DOHH2 (cell line): ENCODE data around the gene MACF1.
"Not testable (repeated sequence)": the region's sequence is repeated elsewhere in the genome, so short reads cannot be mapped to it uniquely, and the experiment has no call there.

Source experiments
- H3F3A ChIP-seq: fragments of 200-600 bp; sonication (generic), shearing (Covaris generic); 2 replicates; pipeline ENCODE4 v1.6.0; 2016; ENCODE audit warnings: antibody characterized with exemption, mild to moderate bottlenecking; ENCODE audit not compliant: control insufficient read depth, insufficient read depth
- H3K27ac ChIP-seq: fragments of 200-600 bp; sonication (generic); 2 replicates; pipeline ENCODE4 v1.5.1; 2014; ENCODE audit warnings: low read depth, mild to moderate bottlenecking, low read length, moderate library complexity
- H3K27me3 ChIP-seq: fragments of 200-600 bp; sonication (generic); 2 replicates; pipeline ENCODE4 v1.6.1; 2014; ENCODE audit warnings: mild to moderate bottlenecking, low read length, mixed read lengths; ENCODE audit not compliant: control insufficient read depth
- H3K36me3 ChIP-seq: fragments of 200-600 bp; sonication (generic); 2 replicates; pipeline ENCODE4 v1.6.1; 2014; ENCODE audit warnings: mild to moderate bottlenecking, low read length, moderate library complexity, mixed read lengths; ENCODE audit not compliant: control insufficient read depth
- H3K4me1 ChIP-seq: fragments of 200-600 bp; sonication (generic); 2 replicates; pipeline ENCODE4 v1.6.1; 2014; ENCODE audit warnings: mild to moderate bottlenecking, low read length, mixed read lengths; ENCODE audit not compliant: control insufficient read depth
- H3K4me2 ChIP-seq: fragments of 200-600 bp; sonication (generic); 2 replicates; pipeline ENCODE4 v1.6.0; 2014; ENCODE audit warnings: mild to moderate bottlenecking, low read length, moderate library complexity
- H3K4me3 ChIP-seq: fragments of 200-600 bp; sonication (generic); 2 replicates; pipeline ENCODE4 v1.5.1; 2014; ENCODE audit warnings: mild to moderate bottlenecking, low read length, mixed read lengths
- H3K79me2 ChIP-seq: fragments of 200-600 bp; sonication (generic); 2 replicates; pipeline ENCODE4 v1.6.1; 2014; ENCODE audit warnings: mild to moderate bottlenecking, low read length, mixed read lengths; ENCODE audit not compliant: control insufficient read depth
- H3K9me2 ChIP-seq: fragments of 200-600 bp; sonication (generic); replicated peaks from 2 replicates; pipeline ENCODE4 v1.6.1; 2014; ENCODE audit warnings: mild to moderate bottlenecking, low read length, mixed read lengths; ENCODE audit not compliant: control insufficient read depth
- H3K9me3 ChIP-seq: fragments of 200-600 bp; sonication (generic); 2 replicates; pipeline ENCODE4 v1.6.1; 2014; ENCODE audit warnings: antibody characterized with exemption, low read length, mixed read lengths; ENCODE audit not compliant: control insufficient read depth, insufficient read depth
- H4K20me1 ChIP-seq: fragments of 200-600 bp; sonication (generic); 2 replicates; pipeline ENCODE4 v1.6.0; 2014; ENCODE audit warnings: low read depth, mild to moderate bottlenecking, antibody characterized with exemption, low read length, moderate library complexity; ENCODE audit not compliant: control insufficient read depth, insufficient read depth
- EZH2phosphoT487 ChIP-seq: fragments of 200-600 bp; sonication (generic); IDR thresholded peaks from 2 replicates; pipeline ENCODE4 v1.6.1; 2017; ENCODE audit warnings: borderline replicate concordance, mild to moderate bottlenecking, antibody characterized with exemption, low read length, moderate library complexity, mixed read lengths
- TF ChIP-seq, protein P1 (sequence below): fragments of 200-600 bp; sonication (generic); IDR thresholded peaks from one replicate; pipeline ENCODE4 v1.5.1; 2014; ENCODE audit warnings: antibody characterized with exemption, mild to moderate bottlenecking, low read depth, low read length; ENCODE audit not compliant: poor library complexity, severe bottlenecking

The MACF1 gene

DNA sequence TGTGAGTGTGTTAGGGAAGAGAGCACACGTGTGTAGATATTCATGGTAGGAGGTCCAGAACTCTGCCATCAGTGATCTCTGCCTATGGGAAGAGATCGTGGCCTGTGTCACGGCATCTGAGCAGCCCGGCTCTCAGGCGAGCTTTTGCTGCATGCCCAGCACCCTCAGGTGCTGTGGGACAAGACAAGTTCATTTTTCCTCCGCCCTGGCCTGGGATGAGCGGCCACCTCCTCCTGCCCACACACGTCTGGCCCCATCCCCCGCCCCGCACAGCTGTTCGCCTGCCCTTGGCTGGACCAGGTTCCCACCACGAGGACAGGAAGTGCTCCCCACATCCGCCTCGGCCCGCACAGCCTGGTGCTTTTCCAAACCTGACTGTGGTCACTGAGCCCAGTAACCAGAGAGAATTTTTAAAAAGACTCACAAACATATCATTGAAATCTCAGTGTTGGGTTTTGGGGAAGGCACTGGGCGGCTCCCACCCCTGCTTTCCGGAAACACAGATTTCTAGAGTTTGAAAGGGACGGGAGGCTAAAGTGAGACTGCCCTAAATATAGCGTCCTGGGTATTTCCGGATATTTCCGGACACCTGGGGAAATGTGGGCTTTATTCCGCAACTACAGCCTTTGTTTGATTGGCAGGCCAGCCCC lies 305.0 kb downstream of the MACF1 start:
- no peaks in the 10 kb centered on the region for H3F3A ChIP-seq
- no peaks in the 10 kb centered on the region for H3K9me3 ChIP-seq
- TF ChIP-seq, protein P1, sequence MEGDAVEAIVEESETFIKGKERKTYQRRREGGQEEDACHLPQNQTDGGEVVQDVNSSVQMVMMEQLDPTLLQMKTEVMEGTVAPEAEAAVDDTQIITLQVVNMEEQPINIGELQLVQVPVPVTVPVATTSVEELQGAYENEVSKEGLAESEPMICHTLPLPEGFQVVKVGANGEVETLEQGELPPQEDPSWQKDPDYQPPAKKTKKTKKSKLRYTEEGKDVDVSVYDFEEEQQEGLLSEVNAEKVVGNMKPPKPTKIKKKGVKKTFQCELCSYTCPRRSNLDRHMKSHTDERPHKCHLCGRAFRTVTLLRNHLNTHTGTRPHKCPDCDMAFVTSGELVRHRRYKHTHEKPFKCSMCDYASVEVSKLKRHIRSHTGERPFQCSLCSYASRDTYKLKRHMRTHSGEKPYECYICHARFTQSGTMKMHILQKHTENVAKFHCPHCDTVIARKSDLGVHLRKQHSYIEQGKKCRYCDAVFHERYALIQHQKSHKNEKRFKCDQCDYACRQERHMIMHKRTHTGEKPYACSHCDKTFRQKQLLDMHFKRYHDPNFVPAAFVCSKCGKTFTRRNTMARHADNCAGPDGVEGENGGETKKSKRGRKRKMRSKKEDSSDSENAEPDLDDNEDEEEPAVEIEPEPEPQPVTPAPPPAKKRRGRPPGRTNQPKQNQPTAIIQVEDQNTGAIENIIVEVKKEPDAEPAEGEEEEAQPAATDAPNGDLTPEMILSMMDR = no peak
- TF ChIP-seq EZH2phosphoT487 = no peak
- H3K4me1 ChIP-seq = peaks cover 11% of the 10 kb centered on the region
- H3K4me2 ChIP-seq = peak overlapping the region; percentile 60
- 0 out of 2 replicates have a peak, but pooled peaks cover 3% of the 10 kb centered on the region for H4K20me1 ChIP-seq
- H3K27me3 ChIP-seq = peaks cover 20% of the 10 kb centered on the region
- peak overlapping the region; percentile 38 for H3K4me3 ChIP-seq
- H3K9me2 ChIP-seq = no peaks in the 10 kb centered on the region
- no peaks in the 10 kb centered on the region for H3K79me2 ChIP-seq
- no peak overlapping the region for H3K27ac ChIP-seq
- H3K36me3 ChIP-seq = no peaks in the 10 kb centered on the region

DNA sequence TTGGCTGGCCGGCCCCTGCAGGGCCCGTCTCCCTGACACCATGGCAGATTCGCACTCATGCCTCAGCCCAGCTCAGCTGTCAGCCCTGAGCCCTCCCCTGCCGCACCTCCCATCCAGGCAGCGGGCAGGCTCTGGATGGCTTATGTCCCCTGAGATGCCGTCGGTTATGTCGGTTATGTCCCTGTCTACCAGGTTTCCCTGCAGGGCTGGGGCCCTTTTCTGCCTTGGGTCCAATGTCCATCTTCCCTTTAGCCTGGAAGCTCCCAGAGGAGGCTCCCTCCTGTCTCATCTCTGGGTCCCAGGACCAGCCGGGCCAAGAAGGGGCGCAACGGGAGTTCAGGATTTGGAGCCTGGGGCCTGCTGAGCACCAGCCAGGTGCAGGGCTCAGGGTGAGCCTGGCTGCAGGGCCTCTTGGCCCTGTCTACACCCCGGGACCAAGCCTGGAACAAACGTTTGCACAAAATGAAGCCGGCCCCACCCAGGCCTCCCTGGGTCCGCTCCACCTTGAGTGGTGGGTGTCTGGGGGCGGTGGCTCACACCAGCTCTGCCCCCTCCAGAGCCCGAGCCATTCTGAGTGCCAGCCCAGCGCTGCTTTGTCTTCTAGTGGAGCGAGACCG lies 306.2 kb downstream of the MACF1 start:
- not testable (repeated sequence) for H4K20me1 ChIP-seq, H3K4me3 ChIP-seq, H3K9me3 ChIP-seq, H3K27ac ChIP-seq, H3K79me2 ChIP-seq, H3F3A ChIP-seq, H3K4me2 ChIP-seq, H3K9me2 ChIP-seq, H3K36me3 ChIP-seq
- Histone ChIP-seq H3K27me3 (peaks cover 20% of the 10 kb centered on the region), H3K4me1 (peaks cover 11% of the 10 kb centered on the region)

DNA sequence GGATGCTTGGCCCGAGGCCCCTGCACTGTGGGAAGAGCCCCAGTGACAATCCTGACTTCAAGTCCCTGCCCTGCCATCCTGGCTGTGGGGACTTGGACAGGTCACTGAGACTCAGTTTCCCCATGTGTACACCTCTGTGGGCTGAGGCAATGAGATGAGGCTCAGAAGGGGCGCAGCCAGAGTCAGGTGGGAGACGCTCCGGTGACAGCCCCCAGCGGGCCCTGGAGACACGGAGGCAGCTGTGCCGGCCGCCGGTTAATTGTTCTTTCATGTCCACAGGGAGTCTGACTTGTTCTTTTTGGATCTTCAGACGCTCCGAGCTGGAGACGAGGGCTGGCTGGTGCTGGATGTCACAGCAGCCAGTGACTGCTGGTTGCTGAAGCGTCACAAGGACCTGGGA lies 307.0 kb downstream of the MACF1 start:
- not testable (repeated sequence) for H3F3A ChIP-seq, H3K36me3 ChIP-seq, H3K79me2 ChIP-seq, H3K4me3 ChIP-seq, H4K20me1 ChIP-seq, H3K4me2 ChIP-seq, H3K9me3 ChIP-seq, H3K9me2 ChIP-seq, H3K27ac ChIP-seq
- Histone ChIP-seq H3K4me1 (peaks cover 11% of the 10 kb centered on the region), H3K27me3 (peaks cover 20% of the 10 kb centered on the region)

DNA sequence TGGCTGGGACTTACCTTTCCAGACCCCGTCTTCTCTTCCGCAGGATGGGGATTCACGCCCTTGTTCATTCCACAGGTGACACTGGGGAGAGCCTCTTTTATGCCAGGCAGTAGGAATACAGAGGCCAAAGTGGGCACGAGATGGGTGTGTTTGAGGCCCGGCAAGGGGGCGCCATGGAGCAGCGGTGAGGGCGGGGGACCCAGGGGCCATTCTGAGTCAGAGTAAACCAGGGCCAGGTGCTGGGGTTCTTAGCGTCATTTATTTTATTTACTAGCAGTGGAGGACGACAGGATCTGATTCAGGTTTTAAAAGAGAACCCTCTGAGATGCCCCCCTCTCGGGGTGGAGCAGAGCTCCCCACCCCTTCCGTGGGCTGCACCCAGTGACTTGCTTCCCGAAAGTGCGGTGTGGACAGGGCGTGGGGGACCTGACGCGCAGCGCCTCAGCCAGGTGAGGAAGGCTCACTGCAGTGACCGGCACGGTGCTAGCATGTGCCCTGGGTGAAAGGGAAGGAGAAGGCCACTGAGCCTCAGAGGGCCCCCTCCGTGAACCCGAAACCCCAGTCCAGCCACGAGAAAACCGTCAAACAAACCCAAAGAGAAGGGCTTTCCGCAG lies 307.8 kb downstream of the MACF1 start:
- H3K4me2 ChIP-seq, H4K20me1 ChIP-seq, H3K9me2 ChIP-seq, H3K27ac ChIP-seq, H3K9me3 ChIP-seq, H3K36me3 ChIP-seq, H3F3A ChIP-seq, H3K4me3 ChIP-seq, H3K79me2 ChIP-seq: not testable (repeated sequence)
- Histone ChIP-seq H3K4me1 (peaks cover 11% of the 10 kb centered on the region), H3K27me3 (peaks cover 16% of the 10 kb centered on the region)

DNA sequence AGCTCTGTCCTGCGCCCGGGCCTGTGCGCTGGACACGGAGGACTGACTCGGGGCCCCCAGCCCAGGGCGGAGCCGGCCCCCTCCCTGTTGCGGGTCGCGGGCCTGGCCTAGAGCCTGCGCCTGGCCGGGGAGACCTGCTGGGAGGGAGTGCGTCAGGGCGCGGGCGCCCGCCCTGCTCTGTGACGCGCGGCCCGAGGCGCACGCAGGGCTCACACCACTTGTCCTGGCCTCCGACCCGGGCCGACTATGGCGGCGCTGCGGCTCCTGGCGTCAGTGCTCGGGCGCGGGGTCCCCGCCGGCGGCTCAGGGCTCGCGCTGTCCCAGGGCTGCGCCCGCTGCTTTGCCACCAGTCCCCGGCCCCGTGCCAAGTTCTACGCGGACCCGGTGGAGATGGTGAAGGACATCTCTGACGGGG lies 310.2 kb downstream of the MACF1 start:
- not testable (repeated sequence) for H3F3A ChIP-seq, H3K4me3 ChIP-seq, H3K4me2 ChIP-seq, H3K36me3 ChIP-seq, H4K20me1 ChIP-seq, H3K9me2 ChIP-seq, H3K27me3 ChIP-seq, H3K27ac ChIP-seq, H3K79me2 ChIP-seq, H3K9me3 ChIP-seq, H3K4me1 ChIP-seq

DNA sequence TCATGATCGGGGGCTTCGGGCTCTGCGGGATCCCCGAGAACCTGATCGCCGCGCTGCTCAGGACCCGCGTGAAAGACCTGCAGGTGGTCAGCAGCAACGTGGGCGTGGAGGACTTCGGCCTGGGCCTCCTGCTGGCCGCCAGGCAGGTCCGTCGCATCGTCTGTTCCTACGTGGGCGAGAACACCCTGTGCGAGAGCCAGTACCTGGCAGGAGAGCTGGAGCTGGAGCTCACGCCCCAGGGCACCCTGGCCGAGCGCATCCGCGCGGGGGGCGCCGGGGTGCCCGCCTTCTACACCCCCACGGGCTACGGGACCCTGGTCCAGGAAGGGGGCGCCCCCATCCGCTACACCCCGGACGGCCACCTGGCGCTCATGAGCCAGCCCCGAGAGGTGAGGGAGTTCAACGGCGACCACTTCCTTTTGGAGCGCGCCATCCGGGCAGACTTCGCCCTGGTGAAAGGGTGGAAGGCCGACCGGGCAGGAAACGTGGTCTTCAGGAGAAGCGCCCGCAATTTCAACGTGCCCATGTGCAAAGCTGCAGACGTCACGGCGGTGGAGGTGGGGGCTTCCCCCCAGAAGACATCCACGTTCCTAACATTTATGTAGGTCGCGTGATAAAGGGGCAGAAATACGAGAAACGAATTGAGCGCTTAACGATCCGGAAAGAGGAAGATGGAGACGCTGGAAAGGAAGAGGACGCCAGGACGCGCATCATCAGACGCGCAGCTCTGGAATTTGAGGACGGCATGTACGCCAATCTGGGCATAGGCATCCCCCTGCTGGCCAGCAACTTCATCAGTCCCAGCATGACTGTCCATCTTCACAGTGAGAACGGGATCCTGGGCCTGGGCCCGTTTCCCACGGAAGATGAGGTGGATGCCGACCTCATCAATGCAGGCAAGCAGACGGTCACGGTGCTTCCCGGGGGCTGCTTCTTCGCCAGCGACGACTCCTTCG lies 310.9 kb downstream of the MACF1 start:
- H3K4me2 ChIP-seq, H3F3A ChIP-seq, H3K4me3 ChIP-seq: not testable (repeated sequence)

More for the DNA sequence above, 310.9 kb downstream of the MACF1 start:
- H4K20me1 ChIP-seq, H3K79me2 ChIP-seq, H3K4me1 ChIP-seq, H3K36me3 ChIP-seq, H3K9me3 ChIP-seq, H3K27me3 ChIP-seq, H3K27ac ChIP-seq, H3K9me2 ChIP-seq: not testable (repeated sequence)
